NCI-H2196 treated with DMSO at 0.1 percent for 48 hours (cell line): ENCODE measurements around the gene DNMT3L.

Experiments used
- DNase-seq: peaks from one replicate; lab custom pipeline; 2025; ENCODE audit not compliant: unreplicated experiment; lab: John Stamatoyannopoulos, UW

Gene DNMT3L

DNA sequence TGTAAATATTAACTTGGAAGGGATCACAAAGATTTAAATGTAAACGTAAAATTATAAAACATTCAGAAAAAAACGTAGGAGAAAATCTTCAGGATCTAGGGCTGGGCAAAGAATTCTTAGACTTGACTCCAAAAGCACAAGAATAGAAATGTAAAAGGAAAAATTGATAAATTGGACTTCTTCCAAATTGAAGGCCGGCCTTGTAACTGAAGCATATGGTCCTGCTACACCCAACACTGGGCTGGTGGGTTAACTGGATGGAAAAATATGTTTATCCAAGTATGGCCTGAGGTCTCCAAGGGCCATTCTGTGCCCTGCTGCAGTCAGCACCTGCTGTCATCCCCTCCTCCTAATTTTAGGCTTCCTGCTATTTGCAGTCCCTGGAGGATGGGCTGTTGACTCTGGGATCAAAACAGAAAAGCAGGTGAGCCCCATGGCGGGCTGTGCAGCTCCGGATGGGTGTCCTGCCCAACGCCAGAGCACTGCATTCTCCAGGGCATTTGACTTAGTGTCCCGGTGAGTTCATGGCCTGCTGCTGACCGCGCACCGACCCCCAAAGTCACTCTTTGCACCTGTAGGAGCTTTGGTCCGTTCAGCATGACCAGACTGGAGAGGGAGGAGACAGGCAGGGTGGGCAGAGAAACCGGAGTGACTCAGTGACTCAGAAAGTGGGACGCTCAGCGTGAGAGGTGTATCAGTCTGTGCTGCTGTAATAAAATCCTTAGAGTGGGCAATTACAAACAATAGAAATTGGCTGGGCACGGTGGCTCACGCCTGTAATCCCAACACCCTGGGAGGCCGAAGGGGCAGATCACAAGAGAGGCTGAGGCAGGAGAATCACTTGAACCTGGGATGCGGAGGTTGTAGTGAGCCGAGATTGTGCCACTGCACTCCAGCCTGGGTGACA is 17.9 kb upstream of the DNMT3L start:
- no peak for DNase-seq

DNA sequence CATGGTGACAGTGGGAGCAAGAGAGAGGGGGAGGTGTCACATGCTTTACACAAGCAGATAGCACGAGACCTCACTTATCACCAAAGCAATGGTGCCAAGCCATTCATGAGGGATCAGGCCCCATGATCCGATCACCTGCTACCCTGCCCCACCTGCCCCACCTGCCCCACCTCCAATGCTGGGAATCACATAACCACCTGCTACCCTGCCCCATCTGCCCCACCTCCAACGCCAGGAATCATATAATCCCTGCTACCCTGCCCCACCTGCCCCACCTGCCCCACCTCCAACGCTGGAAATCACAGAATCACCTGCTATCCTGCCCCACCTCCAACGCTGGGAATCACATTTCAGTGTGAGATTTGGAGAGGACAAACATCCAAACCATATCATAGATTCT is 13.3 kb upstream of the DNMT3L start:
- DNase-seq = no peak

DNA sequence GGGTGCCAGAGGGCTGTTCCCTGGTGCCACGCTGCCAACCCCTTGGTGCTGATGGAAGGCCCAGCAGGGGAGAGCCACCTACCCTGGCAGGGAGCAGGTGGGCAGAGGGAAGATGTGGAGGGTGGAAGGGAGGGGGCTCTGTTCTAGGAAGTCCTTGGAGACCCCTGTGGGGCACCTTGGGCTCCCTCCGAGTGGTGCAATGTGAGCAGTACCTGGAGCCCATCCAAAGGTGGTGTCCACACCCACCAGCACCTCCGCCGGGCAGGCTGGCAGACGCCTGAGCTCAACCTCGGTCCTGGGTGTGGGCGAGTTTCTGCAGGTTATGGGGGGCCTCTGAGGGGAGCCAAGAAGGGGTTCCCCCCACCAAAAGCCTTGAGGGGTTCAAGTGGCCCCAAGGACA is 11.3 kb upstream of the DNMT3L start:
- no peak for DNase-seq

DNA sequence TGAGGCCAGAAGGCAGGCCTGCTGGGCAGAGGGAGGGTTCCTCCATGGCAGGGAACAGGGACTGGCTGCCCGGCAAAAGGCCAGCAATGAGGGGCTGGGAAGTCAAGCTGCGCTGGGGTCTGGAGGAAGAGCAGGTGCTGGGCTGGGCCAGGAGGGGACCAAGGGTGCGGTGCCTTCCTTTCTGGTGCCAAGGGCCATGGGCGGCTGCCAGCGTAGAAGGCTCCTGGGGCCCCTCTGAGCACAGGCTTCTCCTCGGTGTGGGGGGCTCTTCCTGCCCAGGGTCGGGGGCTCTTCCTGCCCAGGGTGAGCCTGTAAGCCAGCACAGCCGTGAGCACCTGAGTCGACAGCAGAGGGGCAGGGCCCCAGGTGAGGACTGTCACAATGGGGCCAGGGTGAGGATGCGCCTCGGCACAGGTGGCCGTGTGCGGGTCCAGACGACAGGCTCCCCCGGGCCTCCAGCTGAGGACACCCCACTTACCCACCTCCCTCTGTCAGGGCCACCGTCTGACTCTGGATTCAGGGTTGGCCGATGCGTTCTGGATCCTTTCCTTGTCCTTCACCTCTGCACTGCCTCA is 10.7 kb upstream of the DNMT3L start:
- DNase-seq = no peak

DNA sequence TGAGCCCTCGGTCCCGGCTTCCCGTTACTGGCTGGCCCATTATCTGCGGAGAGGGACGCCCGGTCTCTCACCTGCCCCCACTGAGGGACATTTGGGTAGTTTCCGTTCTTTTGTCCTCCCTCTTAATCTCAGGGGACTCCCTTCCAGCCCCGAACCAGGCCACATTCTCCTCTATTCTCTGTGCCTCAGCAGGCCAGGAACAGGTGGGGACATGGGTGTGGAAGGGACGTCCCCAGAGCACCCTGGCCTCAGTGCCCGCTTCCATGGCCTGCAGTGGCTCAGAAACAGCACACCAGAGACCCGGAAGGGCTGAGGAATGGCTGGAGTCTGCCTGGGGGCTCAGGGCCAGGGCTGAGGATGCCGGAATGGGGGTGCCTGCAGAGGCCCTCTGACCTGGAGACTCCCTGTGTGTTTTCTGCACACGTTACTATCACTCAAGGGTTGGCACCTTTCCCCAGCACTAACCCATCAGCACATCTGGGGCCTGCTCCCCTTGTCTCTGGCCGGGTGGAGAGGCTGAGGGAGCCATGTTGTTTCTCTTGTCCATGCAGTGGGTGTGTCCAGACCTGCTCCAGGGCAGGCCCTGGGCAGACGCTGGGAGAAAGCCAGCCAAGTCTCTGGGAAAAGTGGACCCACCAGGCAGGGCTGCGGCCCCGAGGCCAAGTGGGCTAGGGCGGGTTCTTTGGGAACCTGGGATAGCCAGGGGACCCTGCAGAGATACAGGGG is 10.0 kb upstream of the DNMT3L start:
- DNase-seq = no peak

DNA sequence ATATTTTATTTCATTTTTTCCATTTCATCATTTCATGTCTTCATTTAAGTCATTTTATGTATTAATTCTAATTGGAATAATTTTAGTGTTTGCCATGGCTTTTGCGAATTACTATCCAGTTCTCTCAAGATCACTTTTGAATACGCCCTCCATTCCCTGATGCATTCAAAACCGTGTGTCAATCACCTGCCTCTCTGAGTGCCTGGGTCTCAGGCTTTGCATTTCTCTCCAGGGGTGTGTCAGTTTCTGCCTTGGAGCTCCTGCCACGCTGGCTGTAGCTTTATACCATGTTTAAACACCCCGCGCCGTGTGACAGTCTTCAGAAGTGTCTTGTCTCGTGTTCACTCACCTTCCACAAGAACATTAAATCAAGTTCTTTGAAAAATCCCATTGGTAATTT is 7.4 kb upstream of the DNMT3L start:
- DNase-seq = no peak

DNA sequence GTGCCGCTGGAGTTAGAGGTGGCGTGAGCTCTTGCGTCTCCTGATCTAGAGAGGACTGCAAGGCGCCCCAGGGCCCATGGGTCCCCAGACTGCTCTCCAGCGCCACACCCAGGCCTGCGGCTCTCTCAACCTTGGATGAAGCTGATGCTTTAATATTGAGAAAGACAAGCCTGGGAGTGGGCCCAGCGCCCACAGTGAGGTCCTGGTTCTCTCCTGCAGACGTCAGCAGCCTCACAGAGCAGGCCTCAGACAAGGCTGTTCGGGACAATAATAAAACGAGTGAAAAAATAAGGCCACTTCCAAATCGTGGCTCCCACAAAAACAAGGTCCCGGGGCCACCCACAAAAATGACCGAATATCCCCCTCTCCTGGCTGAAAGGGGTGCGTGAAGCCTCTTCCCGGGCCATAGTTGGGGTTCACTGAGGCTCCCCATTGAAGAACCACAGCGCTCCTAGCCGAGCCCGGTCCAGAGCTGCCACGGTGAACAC is 6.0 kb upstream of the DNMT3L start:
- no peak for DNase-seq

DNA sequence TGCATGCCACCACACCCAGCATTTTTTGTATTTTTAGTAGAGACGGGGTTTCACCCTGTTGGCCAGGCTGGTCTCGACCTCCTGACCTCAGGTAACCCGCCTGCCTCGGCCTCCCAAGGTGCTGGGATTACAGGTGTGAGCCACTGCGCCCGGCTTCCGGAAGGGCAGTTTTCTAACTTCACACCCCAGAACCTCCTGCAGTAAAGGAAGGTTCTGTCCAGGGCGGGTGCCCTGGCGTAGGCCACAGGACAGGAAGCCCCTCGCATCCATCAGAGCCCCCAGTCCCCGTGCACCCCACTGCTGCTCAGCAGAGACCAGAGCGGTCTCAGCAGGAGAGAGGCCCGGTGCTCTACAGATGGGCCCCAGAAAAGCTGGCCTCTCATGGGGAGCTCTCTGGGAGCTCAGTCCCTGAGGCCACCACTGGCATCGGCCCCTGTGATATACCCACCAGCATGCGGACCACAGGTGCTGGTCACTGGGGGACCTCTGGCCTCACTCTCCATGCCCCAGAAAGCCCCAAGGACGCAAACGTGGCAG is 4.1 kb upstream of the DNMT3L start:
- DNase-seq = no peak

DNA sequence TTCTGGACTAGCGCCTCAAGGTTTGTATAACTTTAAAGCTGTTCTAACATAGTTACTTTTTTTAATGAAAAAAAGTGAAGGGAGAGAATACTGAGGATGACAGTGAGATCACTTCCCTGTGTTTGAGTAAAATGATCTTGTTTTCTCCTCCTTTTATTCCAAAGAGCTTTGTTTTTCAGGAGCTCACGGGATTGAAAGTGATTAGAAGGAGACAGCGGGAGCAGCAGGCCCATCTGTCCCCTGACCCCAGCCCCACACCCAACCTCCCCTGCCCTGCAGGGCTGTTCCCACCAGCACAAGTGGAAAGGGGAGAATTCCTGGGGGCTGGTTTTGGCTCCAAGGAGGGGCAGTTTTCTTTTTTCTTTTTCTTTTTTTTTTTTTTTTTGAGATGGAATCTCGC is 2.1 kb upstream of the DNMT3L start:
- no peak for DNase-seq

DNA sequence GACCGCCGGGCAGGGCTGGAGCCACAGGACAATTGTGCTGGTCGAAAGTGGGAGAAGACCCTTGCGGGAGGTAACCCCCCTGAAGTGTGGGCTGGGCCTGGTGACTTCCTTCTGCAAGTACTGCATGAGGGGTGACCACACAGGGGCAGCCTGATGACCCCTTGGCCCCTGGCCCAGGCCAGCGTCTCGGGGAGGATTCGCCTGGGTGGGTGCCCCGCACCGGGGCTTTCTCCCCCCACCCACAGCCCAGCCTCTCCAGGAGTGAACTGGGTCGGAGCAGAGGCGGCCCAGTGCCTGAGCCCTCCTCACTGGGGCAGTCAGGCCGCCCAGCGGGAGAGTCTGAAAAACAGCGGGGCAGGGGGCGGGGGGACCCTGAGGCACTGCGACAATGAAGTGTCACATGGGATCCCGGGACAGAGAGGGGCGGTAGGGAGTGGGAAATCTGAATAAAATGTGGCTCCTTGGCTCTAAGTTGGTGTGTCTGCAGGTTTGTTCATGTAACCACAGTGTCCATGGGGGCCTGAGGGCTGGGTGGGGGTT is 1.6 kb upstream of the DNMT3L start:
- no peak for DNase-seq

DNA sequence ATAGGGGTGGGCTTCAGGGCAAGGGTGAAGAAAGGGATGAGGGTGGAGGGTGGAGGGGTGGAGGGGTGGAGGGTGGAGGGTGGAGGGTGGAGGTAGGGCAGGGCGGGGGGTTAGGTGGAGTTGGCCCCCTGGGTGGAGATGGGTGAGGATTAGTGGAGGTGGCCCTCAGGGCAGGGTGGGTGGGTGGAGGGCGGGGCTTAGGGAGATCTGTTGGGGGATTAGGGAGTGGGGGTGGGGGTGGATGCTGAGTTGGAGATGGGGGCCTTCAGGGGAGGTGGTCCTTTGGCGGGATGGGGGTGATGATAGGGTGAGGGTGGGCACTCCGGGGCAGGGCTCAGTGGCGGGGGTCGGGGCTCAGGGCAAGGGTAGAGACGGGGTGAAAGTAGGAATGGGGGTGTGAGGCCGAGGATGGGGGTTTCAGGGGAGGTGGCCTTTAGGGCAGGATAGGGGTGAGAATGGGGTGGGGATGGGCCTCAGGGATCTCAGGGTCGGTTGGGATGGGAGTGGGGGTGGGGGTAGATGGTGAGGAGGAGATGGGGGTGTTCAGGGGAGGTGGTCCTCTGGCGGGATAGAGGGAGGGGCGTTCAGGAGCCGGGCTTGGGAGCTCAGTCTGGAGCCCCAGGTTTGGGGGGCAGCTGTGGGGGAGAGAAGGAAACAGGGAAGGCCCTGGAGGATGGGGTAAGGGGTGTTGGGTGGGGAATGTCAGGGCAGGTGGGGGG is 800 bp upstream of the DNMT3L start:
- DNase-seq = no peak

DNA sequence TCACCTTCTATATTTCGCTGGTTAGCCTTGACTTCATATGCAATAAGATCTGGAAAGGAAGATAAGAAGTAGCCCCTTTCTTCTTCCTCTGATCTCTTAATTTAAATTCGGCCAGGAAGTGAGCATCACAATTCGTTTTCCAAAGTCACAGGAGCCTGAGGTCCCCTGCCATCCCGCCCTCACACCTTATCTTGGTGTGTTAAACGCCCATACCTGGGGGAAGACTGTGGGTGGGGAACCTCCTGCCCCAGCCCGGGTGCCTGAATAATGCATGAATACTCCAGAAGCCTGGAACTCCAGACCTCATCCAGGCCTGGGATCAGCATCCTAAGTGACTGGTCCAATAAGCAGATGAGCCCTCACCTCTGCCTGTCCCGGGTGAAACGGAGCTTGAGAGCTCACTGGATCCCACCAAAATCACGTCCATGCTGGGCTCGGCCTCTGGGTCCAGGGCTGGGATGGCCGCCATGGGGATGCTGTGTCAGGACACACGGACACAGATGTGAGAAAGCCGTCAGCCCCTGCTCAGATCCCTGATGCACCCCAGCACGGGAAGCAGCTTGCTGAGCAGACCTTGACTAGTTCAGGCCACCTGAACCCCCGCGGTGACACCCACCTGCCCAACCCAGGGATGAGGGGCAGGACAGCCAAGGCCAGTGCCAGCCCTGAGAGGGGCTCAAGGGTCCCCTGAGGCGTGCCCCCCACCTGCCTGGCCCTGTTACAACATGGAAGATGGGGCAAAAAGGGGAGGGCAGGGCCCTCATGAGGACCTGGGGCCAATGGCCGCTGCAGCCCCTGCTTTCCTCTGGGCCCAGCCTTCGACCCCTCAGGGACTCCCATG is 686 bp downstream of the DNMT3L start:
- DNase-seq = no peak

DNA sequence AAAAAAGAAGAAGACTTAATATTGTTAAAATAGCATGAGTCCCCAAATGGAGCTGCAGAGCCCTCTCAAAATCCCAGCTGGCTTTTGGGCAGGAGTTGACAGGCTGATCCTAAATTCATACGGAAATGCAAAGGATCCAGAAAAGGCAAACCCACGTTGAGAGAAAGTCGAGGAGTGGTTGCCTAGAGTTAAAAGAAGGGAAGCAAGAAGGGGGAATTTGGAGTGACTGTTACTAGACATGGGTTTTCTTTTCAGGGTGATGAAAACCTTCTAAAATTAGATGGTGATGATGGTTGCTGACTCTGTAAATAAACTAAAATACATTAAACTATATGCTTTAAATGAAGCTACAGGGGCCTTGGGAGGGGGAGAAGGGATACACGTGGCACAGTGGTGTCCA is 1.6 kb downstream of the DNMT3L start:
- DNase-seq = no peak

DNA sequence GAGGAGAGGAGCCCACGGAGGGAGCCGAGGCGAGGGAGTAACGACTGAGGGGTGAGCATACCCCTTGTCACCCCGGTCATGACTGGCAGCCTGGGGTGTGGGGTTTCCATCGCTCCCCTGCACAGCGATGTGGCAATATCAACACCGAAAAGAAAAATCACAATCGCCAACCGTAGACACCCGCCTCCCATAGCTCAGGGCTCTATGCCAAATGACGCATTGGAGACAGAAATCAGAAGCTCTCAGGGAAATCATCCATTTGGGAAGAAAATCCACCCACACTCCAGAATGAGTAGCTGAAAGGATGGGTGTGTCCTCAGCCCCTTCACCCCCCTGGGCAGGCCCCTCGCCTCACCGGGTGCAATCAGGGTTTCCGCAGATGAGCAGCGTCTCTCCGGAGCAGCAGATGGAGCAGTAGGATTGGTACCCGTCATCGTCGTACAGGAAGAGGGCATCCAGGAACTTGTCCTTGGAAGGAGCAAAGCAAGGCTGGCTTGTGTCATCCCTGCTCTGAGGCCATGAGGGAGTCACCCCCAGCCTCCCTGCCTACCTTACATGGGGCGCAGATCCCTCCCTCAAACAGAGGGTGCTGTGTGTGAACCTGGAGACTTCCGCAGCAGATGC is 2.5 kb downstream of the DNMT3L start:
- no peak for DNase-seq

DNA sequence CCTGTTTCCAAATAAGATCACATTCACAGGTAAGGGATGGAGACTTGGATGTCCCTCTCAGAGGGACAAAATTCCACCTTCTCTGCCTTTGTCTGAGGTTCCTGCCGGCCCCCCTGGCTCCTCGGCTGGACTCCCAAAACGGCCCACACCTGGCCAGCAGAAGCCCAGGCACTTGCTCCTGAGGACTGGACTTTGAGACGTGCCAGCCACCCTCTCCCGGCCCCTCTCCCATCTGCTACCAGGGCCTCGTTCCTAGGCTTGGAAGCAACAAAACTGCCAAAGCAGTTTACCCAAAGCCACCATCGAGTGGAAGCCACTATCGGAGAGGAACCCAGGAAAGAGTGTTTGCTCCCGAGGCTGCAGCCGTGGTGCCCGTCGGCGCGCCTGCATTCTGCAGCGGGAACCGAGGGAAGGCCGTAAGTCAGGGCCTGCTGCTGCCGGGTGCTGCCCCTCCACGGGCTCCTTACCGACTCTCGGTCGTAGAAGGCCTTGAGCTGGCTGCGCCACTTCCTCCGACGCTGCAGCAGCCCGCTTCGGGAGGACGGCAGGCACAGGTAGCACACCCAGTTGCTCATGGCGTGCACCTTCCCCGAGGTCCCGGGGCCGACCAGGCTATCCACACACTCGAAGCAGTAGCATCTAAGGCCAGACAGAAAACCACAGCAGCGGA is 3.5 kb downstream of the DNMT3L start:
- no peak for DNase-seq

DNA sequence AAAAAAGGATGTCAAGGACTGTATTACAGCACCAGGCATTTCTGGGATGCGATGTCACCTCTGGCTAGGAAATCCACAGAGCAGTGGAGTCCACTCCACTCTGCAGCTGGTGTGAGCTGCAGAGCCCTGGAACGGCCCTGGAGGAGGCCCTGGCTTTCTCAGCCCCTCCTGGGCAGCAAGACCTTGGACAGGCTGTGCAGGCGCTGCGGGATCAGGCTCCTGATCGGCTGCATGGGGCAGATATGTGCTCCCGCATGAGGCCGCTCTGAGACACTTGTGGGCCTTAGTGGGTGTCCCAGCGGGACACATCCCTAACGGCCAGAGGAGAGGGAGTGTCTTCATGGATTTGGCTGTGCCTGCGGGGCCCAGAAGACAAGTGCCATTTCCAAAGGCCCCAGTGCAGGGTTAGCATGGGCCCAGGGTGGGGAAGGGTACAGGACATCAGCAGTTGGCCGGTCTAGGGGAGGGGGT is 6.2 kb downstream of the DNMT3L start:
- no peak for DNase-seq

DNA sequence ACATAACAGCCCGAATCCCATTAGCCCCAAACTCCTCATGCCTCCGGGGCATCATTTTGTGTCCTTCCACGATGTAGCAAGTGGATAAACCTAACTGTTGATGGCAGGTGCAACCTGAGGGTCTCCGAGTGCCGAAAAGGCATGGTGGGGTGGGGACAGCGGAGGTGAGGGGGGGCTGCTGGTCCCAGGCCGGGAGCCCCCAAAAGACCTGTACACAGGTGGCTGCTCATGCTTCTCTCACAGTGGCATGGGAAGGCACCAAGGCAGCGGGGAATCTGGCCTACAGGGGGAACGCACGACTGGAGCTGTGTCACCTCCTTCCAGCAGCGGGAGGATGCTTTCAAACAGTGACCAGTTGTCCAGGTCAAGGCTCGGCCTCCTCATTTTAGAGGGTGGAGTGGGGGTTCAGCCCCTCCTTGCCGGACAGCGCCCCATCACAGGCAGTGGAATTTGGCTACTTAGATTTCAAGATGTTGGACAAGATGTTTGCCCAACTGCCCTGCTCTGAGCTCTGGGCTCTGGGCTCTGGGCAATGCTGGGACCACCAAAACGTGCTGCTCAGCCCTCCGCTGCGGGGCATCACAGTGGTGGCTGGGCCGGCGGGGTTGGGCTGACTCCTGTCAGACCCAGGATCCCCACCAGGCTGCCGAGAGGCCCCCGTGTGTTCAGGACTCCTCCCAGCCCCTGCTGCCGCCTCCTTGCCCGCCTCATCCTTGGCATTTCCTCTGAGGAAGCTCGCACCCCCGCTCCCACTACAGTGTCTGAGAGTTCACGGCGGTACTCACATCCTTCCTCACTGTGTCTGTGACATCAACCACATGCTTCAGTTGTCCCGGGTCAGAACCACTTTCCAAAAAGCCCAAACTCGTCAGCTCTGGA is 7.6 kb downstream of the DNMT3L start:
- DNase-seq = no peak
